ENCODE measurements around the gene LONRF3. TPM values are rescaled to one million over a fixed set of nuclear protein-coding genes. Genes with fewer than 3 reads are reported as not detected.

Gene LONRF3
- total RNA-seq, 2 donors from 2014 or later, result 2.5 to 3.8 TPM

- TF ChIP-seq CTCF (conservative IDR thresholded peaks at IDR 0.05), result no peak
- no peaks in the 10 kb centered on the region for H3K36me3 ChIP-seq (ENCODE audit: control insufficient read depth, insufficient read depth, low read length)
- Mint-ChIP-seq H3K4me3 (no peak overlapping the region), H3K27ac (no peak overlapping the region), H3K9me3 (peaks cover 45% of the 10 kb centered on the region), H3K4me1 (no peaks in the 10 kb centered on the region), H3K27me3 (ENCODE audit: insufficient read depth) (peaks cover 2% of the 10 kb centered on the region), H3K36me3 (ENCODE audit: low read depth) (no peaks in the 10 kb centered on the region)
- no peak overlapping the region for H3K9ac ChIP-seq (ENCODE audit: extremely low read depth, low read length, poor library complexity, severe bottlenecking)
- H3K4me1 ChIP-seq (ENCODE audit: control insufficient read depth, insufficient read depth, low read length), result no peaks in the 10 kb centered on the region
- WGBS, 2 experiments (ENCODE audit: insufficient coverage in 1 of 2, insufficient read length in 1 of 2), result 100% methylated on average over 1 of the region's 1 CpG; no CpG with 5 or more reads in 1 of the 2 experiments
- H3K9me3 ChIP-seq (ENCODE audit: control insufficient read depth, low read length), result no peaks in the 10 kb centered on the region
- no peak overlapping the region for H3K4me3 ChIP-seq (ENCODE audit: low read length)
- no peaks in the 10 kb centered on the region for H3K27me3 ChIP-seq (ENCODE audit: control insufficient read depth, insufficient read depth, low read length, poor library complexity, severe bottlenecking)
- no peak for DNase-seq
- H3K27ac ChIP-seq (ENCODE audit: low read depth, low read length), result no peak overlapping the region
Measured at GRCh38 chrX:118948270-118948669, 26.1 kb upstream of the LONRF3 start.

- Mint-ChIP-seq H3K4me1 (no peaks in the 10 kb centered on the region), H3K36me3 (ENCODE audit: low read depth) (no peaks in the 10 kb centered on the region), H3K4me3 (no peak overlapping the region), H3K27ac (no peak overlapping the region), H3K27me3 (ENCODE audit: insufficient read depth) (peaks cover 74% of the 10 kb centered on the region), H3K9me3 (peaks cover 55% of the 10 kb centered on the region)
- no peak for TF ChIP-seq CTCF (conservative IDR thresholded peaks at IDR 0.05)
- DNase-seq, result no peak
- H3K27ac ChIP-seq (ENCODE audit: low read depth, low read length), result no peak overlapping the region
- H3K27me3 ChIP-seq (ENCODE audit: control insufficient read depth, insufficient read depth, low read length, poor library complexity, severe bottlenecking), result no peaks in the 10 kb centered on the region
- no peaks in the 10 kb centered on the region for H3K36me3 ChIP-seq (ENCODE audit: control insufficient read depth, insufficient read depth, low read length)
- H3K4me1 ChIP-seq (ENCODE audit: control insufficient read depth, insufficient read depth, low read length), result no peaks in the 10 kb centered on the region
- H3K9me3 ChIP-seq (ENCODE audit: control insufficient read depth, low read length), result no peaks in the 10 kb centered on the region
- H3K9ac ChIP-seq (ENCODE audit: extremely low read depth, low read length, poor library complexity, severe bottlenecking), result no peak overlapping the region
- WGBS, 2 experiments (ENCODE audit: insufficient coverage in 1 of 2, insufficient read length in 1 of 2), result 88% methylated on average over 3 of the region's 4 CpGs; no CpG with 5 or more reads in 1 of the 2 experiments
- H3K4me3 ChIP-seq (ENCODE audit: low read length), result no peak overlapping the region
Measured at GRCh38 chrX:118961866-118962560, 12.4 kb upstream of the LONRF3 start.

GRCh38 chrX:118963159-118963558 lies 11.3 kb upstream of the LONRF3 start:
- Mint-ChIP-seq H3K4me1 (no peaks in the 10 kb centered on the region), H3K27me3 (ENCODE audit: insufficient read depth) (peaks cover 86% of the 10 kb centered on the region), H3K4me3 (no peak overlapping the region), H3K36me3 (ENCODE audit: low read depth) (no peaks in the 10 kb centered on the region), H3K9me3 (peaks cover 62% of the 10 kb centered on the region), H3K27ac (no peak overlapping the region)
- H3K4me3 ChIP-seq (ENCODE audit: low read length), result no peak overlapping the region
- 88% methylated on average over 2 of the region's 2 CpGs; no CpG with 5 or more reads in 1 of the 2 experiments for WGBS, 2 experiments (ENCODE audit: insufficient coverage in 1 of 2, insufficient read length in 1 of 2)
- no peak for DNase-seq
- no peaks in the 10 kb centered on the region for H3K9me3 ChIP-seq (ENCODE audit: control insufficient read depth, low read length)
- H3K27ac ChIP-seq (ENCODE audit: low read depth, low read length), result no peak overlapping the region
- H3K9ac ChIP-seq (ENCODE audit: extremely low read depth, low read length, poor library complexity, severe bottlenecking), result no peak overlapping the region
- TF ChIP-seq CTCF (conservative IDR thresholded peaks at IDR 0.05), result no peak
- peaks cover 1% of the 10 kb centered on the region for H3K27me3 ChIP-seq (ENCODE audit: control insufficient read depth, insufficient read depth, low read length, poor library complexity, severe bottlenecking)
- H3K36me3 ChIP-seq (ENCODE audit: control insufficient read depth, insufficient read depth, low read length), result no peaks in the 10 kb centered on the region
- H3K4me1 ChIP-seq (ENCODE audit: control insufficient read depth, insufficient read depth, low read length), result no peaks in the 10 kb centered on the region

Data from endodermal cell (in vitro differentiated cells).